Measurements from ENCODE around the gene EMID1.

GRCh38 chr22:29199702-29200400 is 5.8 kb upstream of the EMID1 start:
- no peak for TF ChIP-seq CTCF (conservative IDR thresholded peaks at IDR 0.05; ENCODE audit: low read length)
- no peak for TF ChIP-seq EZH2phosphoT487 (IDR thresholded peaks at IDR 0.05; ENCODE audit: borderline replicate concordance, low read depth, low read length)
